HG03571 (cell line): Measurements from ENCODE around the gene BAIAP2L1.

ENCODE experiments used
- ATAC-seq: cut with Tn5 transposase; IDR thresholded peaks from one replicate; pipeline ENCODE4 v1.9.1; 2021; ENCODE audit not compliant: unreplicated experiment

The BAIAP2L1 gene

GRCh38 chr7:98295467-98296192 lies 105.3 kb downstream of the BAIAP2L1 start:
- no peak for ATAC-seq

GRCh38 chr7:98294798-98295382 lies 106.0 kb downstream of the BAIAP2L1 start:
- ATAC-seq = peak; percentile 71

- no peak for ATAC-seq
Measured at GRCh38 chr7:98294326-98294725, 106.6 kb downstream of the BAIAP2L1 start.

GRCh38 chr7:98293746-98294145 lies 107.1 kb downstream of the BAIAP2L1 start:
- ATAC-seq = no peak

GRCh38 chr7:98293265-98293664 lies 107.6 kb downstream of the BAIAP2L1 start:
- ATAC-seq = no peak

- ATAC-seq = no peak
Measured at GRCh38 chr7:98291717-98292116, 109.2 kb downstream of the BAIAP2L1 start.

- ATAC-seq = no peak
Measured at GRCh38 chr7:98289333-98289875, 111.5 kb downstream of the BAIAP2L1 start.

- ATAC-seq = no peak
Measured at GRCh38 chr7:98288064-98288823, 112.6 kb downstream of the BAIAP2L1 start.

- no peak for ATAC-seq
Measured at GRCh38 chr7:98287486-98287959, 113.4 kb downstream of the BAIAP2L1 start.

GRCh38 chr7:98286701-98287485 lies 114.0 kb downstream of the BAIAP2L1 start:
- ATAC-seq = no peak

- no peak for ATAC-seq
Measured at GRCh38 chr7:98286093-98286539, 114.8 kb downstream of the BAIAP2L1 start.

GRCh38 chr7:98285157-98286092 lies 115.5 kb downstream of the BAIAP2L1 start:
- ATAC-seq = no peak

- no peak for ATAC-seq
Measured at GRCh38 chr7:98284335-98285036, 116.4 kb downstream of the BAIAP2L1 start.

- ATAC-seq = no peak
Measured at GRCh38 chr7:98283887-98284222, 117.0 kb downstream of the BAIAP2L1 start.

- no peak for ATAC-seq
Measured at GRCh38 chr7:98283127-98283886, 117.6 kb downstream of the BAIAP2L1 start.

GRCh38 chr7:98282703-98283102 lies 118.2 kb downstream of the BAIAP2L1 start:
- ATAC-seq = no peak

- ATAC-seq = peak; percentile 25
Measured at GRCh38 chr7:98281757-98282606, 118.9 kb downstream of the BAIAP2L1 start.
